GM19395 (cell line): ENCODE results near the gene SLC17A7.
"Not testable (repeated sequence)": the region's sequence is repeated elsewhere in the genome, so short reads cannot be mapped to it uniquely, and the experiment has no call there.

Experiments
- ATAC-seq: cut with Tn5 transposase; IDR thresholded peaks from one replicate; pipeline ENCODE4 v1.9.1; 2021; ENCODE audit warnings: mild to moderate bottlenecking, moderate library complexity; ENCODE audit not compliant: unreplicated experiment

SLC17A7 gene

DNA sequence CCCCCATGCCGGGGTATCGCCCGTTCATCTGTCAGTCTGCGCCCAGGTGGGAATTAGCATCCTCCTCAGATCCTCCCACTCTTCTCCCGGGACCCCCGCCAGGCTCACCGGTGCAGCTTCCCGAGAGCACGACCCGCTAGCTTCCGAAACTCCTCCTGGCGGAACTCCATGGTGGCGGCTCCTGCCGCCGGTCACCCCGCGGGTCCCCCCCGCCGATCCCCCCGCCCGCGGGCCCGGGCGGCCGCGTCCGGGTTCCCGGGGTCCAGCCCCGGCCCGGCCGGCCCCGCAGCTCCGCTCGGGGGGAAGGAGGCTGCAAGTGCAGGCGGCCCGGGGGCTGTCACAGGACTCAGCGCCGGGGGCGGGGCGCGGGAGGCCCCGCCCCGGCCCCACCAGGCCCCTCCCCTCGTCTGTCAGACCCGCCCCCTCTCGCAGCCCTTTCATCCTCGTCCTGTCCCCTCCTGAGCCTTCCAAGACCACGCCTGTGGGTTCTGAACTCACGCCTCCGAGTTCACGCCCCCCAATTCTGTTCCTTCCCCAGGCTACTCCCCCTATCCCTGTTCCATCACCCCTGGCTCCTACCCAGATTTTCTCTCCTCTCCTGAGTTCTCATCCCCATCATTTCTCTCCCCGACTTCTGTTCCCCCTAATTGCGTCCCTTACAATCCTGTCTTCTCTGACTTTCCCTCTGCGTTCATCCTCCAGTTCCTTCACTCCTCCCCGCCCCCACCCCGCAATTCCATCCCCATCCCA is at the start of gene SLC17A7:
TSS of gene SLC17A7 (minus strand) at position 318 of the 750 bp plus-strand sequence. CDS start at position 170, 148 bp downstream.
- no peak for ATAC-seq

DNA sequence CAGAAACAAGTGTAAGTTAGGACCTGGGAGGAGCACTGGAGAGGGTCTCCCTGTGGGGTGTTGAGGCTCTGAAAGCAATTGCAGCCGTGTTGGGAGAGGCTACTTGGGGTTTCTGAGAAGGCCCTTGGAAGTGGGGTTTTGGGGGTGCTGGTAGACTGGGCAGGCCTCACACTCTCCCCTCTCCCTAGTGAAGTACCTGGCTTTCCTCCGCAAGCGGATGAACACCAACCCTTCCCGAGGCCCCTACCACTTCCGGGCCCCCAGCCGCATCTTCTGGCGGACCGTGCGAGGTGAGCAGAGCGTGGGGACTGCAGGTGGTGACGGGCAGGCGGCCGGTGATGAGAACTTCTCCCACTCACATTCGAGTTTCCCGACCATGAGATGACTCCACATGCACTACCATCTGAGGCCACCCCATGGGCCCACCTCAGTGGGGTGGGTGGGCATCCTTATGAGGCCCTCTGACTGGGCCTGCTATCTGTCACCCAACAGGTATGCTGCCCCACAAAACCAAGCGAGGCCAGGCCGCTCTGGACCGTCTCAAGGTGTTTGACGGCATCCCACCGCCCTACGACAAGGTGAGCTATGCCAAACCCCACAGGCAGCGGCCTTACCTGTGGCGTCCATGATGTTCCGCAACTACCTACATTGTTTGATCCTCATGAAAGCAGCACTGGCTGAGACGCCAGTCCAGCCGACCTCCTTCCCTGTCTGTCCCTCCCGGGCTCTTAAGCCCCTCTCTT is 49.1 kb upstream of the SLC17A7 start:
- no peak for ATAC-seq

GRCh38 chr19:49489601-49490167 is 48.4 kb upstream of the SLC17A7 start:
- ATAC-seq, result no peak

DNA sequence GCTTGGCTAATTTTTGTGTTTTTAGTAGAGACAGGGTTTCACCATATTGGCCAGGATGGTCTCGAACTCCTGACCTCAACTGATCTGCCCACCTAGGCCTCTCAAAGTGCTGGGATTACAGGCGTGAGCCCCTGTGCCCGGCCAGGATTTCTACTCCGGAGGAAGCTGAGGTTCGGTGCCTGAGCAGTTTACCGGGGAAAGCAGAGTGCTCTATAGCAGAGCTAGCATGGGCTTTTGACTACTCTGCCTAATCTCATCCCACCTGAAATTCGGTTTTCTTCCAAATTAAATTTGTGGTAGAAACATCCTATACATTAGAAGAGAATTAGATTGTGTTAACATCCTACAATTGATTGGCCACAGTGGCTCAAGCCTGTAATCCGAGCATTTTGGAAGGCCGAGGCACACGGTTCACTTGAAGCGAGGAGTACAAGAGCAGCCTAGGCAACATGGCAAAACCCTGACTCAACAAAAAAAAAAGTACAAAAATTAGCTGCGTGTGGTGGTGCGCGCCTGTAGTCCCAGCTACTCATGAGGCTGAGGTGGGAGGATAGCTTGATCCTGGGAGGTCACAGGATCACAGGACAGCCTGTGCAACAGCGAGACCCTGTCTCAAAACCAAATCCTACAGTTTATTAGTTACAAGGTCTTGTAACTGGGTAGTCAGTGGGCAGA is 47.7 kb upstream of the SLC17A7 start:
- ATAC-seq, result no peak

GRCh38 chr19:49488046-49488862 is 46.9 kb upstream of the SLC17A7 start:
- ATAC-seq, result no peak

DNA sequence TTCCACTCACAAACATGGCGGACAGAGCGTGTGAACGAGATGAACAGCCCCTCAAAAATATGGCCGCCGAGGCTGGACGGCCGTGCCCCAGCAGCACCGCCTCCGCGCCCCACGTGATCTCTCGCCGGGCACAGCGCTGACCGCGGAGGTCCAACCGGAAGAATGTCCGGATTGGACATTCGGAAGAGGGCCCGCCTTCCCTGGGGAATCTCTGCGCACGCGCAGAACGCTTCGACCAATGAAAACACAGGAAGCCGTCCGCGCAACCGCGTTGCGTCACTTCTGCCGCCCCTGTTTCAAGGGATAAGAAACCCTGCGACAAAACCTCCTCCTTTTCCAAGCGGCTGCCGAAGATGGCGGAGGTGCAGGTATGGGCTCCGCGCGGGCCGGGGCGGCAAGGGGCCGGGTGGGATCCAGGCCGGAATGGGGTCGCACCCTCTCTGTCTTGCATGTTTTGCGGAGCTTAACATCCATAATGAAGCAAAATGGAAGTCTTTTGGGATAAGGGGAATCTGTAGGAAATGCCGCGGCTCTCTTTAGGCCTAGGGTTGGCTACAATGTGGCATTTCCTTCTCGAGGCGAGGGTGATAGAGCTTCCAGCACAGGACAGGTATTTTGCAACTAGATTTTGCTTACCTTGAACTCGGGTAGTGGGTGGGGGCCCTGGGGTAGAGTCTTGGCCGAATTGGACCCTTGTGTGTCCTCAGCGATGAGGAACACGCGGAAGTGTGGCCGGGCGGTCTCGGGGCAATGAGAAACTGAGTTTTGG is 46.1 kb upstream of the SLC17A7 start, which contains the start of gene RPL13A:
TSS of gene RPL13A (plus strand) at position 332 of the 769 bp plus-strand sequence. CDS start at position 354, 22 bp downstream.
- ATAC-seq, result peak; percentile 82

DNA sequence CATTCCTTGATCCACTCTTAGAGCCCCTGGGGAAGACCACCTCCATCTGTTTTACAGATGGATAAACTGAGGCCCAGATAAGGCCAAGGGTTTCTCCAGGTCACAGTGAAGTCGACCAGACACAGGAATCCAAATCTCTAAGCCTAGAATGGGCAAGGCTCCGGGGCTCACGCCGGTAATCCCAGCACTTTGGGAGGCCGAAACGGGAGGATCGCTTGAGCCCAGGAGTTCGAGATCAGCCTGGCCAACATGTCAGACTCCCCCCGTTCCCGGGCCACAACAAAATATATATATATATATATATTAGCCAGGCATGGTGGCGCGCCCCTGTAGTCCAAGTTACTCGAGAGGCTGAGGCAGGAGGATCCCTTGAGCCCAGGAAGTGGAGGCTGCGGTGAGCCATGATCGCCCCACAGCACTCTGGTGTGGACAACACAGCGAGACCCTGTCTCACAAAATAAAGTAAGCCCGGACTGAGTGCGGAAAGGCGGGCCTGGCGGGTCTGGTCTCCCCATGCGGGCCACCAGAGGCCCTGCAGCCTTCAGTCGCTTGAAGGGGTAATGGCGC is 45.5 kb upstream of the SLC17A7 start:
- ATAC-seq, result no peak

DNA sequence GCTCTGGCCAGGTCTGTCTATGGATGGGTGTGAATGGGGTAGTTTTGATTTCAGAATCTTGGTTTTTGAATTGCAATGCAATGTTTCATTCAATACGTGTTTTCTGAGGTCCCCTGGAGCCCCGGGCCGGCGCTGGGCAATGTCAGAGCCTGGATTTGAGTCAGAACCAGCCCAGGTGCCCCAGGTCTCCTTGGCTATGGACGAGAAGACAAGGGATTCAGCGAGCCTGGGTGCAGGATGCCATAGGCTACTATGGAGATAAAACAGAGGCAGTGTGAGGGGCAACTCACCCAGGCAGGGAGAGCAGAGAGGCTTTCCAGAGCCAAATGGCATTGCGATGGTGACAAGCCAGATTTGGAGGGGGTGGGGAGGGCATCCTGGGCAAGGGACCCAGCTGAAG is 44.9 kb upstream of the SLC17A7 start:
- no peak for ATAC-seq

GRCh38 chr19:49481020-49481683 is 39.8 kb upstream of the SLC17A7 start:
- ATAC-seq, result no peak

DNA sequence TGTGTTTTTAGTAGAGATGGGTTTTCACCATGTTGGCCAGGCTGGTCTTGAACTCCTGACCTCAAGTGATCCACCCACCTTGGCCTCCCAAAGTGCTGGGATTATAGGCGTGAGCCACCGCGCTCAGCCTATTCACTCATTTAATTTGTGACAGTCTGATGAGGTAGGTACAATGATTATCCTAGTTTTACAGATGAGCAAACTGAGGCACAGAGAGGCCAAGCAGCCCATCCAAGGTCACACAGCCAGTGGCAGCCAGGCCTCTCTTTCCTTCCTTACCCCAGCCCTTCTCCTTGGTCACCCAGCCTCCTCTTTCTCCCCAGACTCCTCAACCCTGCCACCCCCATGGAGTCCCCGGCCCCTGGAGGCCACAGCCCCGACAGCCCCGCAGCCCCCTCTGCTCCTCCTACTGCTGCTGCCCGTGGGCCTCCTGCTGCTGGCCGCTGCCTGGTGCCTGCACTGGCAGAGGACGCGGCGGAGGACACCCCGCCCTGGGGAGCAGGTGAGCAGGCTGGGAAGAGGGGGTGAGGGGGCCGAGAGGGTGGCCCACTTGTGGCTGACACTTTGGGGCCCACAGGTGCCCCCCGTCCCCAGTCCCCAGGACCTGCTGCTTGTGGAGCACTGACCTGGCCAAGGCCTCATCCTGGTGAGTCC is 38.8 kb upstream of the SLC17A7 start:
- ATAC-seq, result no peak

- no peak for ATAC-seq
Observed at GRCh38 chr19:49475995-49476880, 34.9 kb upstream of the SLC17A7 start.

DNA sequence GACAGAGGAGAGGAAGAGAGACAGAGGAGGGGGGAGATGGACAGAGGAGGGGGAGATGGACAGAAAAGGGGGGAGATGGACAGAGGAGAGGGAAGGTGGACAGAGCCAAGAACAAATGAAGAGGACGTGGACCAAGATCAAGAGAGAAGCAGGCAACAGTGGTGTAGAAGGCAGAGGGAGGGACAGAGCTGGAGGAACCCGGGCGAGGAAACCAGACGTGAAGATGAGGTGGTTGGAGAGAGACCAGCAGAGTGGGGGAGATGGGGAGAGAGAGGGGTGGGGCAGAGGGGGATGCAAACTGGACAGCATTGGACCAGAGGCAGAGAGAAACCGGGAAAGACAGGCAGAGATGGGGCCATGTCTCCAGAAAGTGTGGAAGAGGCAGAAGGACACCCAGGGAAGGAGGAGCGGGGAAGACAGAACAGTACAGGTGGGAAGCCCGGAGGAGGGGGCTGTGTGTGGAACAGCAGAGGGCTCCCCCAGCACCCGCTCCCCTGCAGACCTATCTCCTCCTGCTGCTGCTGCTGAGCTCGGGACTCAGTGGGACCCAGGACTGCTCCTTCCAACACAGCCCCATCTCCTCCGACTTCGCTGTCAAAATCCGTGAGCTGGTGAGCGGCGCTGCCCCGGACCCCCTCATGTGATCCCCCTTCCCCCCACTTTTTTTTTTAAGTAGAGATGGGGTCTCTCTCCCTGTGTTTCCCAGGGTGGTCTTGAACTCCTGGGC is 34.0 kb upstream of the SLC17A7 start:
- no peak for ATAC-seq

- no peak for ATAC-seq
Observed at GRCh38 chr19:49474542-49474924, 33.2 kb upstream of the SLC17A7 start.

GRCh38 chr19:49473868-49474541 is 32.7 kb upstream of the SLC17A7 start, which contains the start of gene FLT3LG:
Gene FLT3LG (plus strand): TSS chr19:49474215. CDS start chr19:49474640, 425 bp downstream.
- peak; percentile 65 for ATAC-seq

- ATAC-seq, result not testable (repeated sequence)
Observed at GRCh38 chr19:49473501-49473867, 32.2 kb upstream of the SLC17A7 start.

DNA sequence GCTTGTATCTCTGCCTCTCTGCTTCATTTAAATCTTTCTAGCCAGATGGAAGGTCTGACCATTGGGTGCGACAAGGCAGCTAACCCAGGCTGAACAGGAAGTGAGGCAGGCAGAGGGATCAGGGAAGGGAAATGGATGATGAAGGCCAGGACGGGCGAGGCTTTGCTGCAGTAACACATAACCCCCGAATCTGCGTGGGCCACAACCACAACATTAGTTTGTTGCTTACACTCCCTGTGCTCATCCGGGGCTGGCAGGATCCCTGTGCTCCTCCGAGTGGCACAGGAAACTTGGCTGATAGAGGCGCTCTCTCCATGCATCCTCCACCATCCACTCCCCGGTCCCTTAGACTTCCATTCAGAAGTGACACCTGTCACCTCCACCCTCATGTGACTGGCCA is 31.6 kb upstream of the SLC17A7 start:
- ATAC-seq, result no peak
